ENCODE data around the gene NRP1.

- TF ChIP-seq CTCF (IDR thresholded peaks at IDR 0.05) (no peak), ZNF232 (CRISPR knock-in tag; IDR thresholded peaks at IDR 0.05) (no peak), IRF2 (CRISPR knock-in tag; IDR thresholded peaks at IDR 0.05; ENCODE audit: borderline replicate concordance, low read depth) (no peak)
These were observed 96.5 kb downstream of the NRP1 start for GRCh38 chr10:33237736-33238624.

All from WTC11 (cell line).